Activated T-cell treated with anti-CD3 and anti-CD28 coated beads for 48 hours (primary cell): ENCODE results near the gene PDE4B.

Experiments used
- DNase-seq: peaks from one replicate; pipeline ENCODE4 v3.0.0-alpha.2; 2020; ENCODE audit warnings: low read depth

Gene PDE4B

DNA sequence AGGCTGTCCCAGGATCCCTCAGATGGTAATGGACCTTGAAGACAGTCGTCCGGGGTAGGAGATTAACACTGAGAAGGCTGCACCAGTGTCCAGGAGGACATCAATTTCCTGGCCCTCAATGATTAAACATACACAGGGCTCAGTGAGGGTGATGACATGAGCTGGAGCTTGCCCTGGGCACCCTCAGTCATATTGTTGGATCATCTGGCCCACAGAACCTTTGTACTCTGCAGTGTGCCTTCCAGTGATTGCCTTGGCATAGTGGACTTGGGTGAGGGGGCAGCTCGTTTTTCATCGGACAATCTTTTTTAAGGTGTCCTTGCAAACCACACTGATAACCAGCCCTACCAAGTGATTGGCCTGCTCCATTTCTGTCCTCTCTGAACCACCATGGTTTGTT, 630.1 kb downstream of the PDE4B start:
- no peak for DNase-seq
